ENCODE data around the gene TDRD10. TPM values are rescaled to one million over a fixed set of nuclear protein-coding genes. Genes with fewer than 3 reads are reported as not detected.
A peak's percentile ranks its signal among the peaks of the same experiment; 100 is the strongest.

Gene TDRD10
- total RNA-seq, 4 donors from 2014 or later, result 5.6 to 9.9 (median 7.3) TPM

DNA sequence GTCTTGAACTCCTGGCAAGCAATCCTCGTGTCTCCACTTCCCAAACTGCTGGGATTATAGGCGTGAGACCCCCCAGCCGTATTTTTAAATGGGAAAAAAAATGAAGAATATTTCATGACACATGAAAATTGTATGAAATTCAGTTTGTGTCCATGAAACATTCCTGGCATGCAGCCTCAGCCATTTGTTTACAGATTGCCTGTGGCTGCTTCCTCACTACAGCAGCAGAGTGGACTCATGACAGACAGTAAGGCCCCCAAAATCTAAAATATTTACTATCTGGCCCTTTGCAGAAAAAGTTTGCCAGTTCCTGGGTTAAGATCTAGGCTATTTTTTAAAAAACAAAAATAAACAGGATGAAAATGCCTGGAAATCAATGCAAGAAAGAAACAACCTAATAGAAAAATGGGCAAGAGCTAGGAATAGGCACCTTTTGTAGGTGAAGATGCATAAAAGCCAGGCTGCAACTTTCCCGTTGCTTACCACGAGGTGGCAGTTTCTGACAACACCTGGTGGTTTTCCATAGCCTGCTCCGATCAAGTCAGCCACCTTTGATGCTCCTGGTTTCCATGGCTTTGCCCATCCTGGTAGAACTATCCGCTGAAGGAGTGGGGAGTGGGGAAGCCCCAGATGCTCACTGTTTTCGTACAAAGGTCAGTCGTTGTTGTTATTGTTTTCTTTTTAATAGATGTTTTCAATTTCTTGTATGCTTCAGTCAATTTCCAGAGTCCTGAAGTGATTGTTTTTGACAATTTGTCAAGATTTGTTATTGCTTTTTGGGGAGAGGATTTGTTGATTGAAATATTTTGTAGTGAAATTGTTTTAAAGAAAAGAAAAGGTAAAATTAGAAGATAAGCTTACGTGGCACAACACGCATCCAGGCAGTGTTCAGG is 32.2 kb downstream of the TDRD10 start:
- DNase-seq, result peak; percentile 29 to 45
- Histone ChIP-seq H3K27ac (no peak overlapping the region), H3K36me3 (no peaks in the 10 kb centered on the region), H3K27me3 (no peaks in the 10 kb centered on the region), H3K9me3 (no peaks in the 10 kb centered on the region), H3K4me3 (replicated peaks in 1 of 3) (no peak overlapping the region), H3K4me1 (no peaks in the 10 kb centered on the region)
- TF ChIP-seq, protein P1, sequence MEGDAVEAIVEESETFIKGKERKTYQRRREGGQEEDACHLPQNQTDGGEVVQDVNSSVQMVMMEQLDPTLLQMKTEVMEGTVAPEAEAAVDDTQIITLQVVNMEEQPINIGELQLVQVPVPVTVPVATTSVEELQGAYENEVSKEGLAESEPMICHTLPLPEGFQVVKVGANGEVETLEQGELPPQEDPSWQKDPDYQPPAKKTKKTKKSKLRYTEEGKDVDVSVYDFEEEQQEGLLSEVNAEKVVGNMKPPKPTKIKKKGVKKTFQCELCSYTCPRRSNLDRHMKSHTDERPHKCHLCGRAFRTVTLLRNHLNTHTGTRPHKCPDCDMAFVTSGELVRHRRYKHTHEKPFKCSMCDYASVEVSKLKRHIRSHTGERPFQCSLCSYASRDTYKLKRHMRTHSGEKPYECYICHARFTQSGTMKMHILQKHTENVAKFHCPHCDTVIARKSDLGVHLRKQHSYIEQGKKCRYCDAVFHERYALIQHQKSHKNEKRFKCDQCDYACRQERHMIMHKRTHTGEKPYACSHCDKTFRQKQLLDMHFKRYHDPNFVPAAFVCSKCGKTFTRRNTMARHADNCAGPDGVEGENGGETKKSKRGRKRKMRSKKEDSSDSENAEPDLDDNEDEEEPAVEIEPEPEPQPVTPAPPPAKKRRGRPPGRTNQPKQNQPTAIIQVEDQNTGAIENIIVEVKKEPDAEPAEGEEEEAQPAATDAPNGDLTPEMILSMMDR (IDR thresholded peaks at IDR 0.05), result peak in 3 of 6 experiments; percentile 32 to 47 (median 42)
- TF ChIP-seq POLR2A (IDR thresholded peaks at IDR 0.05), result no peak
- WGBS, 2 donors, result 66 to 70% methylated on average over 11 of the region's 11 CpGs
- intact Hi-C loops (cut with DNase I), result no loop called here

DNA sequence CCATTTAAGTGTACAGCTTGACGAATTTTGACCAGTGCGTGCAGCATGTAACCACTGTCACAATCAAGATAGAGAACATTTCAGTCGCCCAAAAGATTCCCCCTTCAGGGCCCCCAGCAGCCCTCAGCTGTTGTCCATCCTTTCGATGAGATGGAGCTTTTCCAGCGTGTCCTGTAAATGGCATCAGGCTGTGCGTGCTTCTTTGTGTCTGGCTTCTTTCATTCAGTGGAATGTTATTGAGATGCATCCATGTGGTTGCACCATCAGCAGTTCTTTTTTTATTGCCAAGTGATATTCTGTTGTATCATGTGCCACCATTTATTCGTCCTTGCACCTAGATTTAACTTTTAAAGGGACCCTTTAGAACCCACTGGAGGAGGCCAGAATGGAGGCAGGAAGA is 34.6 kb downstream of the TDRD10 start:
- Histone ChIP-seq H3K27me3 (no peaks in the 10 kb centered on the region), H3K4me3 (replicated peaks in 1 of 3) (no peak overlapping the region), H3K9me3 (no peaks in the 10 kb centered on the region), H3K36me3 (no peaks in the 10 kb centered on the region), H3K4me1 (no peaks in the 10 kb centered on the region), H3K27ac (no peak overlapping the region)
- no peak for TF ChIP-seq POLR2A (IDR thresholded peaks at IDR 0.05)
- TF ChIP-seq, protein P1 (IDR thresholded peaks at IDR 0.05), result no peak
- DNase-seq, result no peak
- 90 to 93% methylated on average over 7 of the region's 7 CpGs for WGBS, 2 donors
- intact Hi-C loops (cut with DNase I), result no loop called here

DNA sequence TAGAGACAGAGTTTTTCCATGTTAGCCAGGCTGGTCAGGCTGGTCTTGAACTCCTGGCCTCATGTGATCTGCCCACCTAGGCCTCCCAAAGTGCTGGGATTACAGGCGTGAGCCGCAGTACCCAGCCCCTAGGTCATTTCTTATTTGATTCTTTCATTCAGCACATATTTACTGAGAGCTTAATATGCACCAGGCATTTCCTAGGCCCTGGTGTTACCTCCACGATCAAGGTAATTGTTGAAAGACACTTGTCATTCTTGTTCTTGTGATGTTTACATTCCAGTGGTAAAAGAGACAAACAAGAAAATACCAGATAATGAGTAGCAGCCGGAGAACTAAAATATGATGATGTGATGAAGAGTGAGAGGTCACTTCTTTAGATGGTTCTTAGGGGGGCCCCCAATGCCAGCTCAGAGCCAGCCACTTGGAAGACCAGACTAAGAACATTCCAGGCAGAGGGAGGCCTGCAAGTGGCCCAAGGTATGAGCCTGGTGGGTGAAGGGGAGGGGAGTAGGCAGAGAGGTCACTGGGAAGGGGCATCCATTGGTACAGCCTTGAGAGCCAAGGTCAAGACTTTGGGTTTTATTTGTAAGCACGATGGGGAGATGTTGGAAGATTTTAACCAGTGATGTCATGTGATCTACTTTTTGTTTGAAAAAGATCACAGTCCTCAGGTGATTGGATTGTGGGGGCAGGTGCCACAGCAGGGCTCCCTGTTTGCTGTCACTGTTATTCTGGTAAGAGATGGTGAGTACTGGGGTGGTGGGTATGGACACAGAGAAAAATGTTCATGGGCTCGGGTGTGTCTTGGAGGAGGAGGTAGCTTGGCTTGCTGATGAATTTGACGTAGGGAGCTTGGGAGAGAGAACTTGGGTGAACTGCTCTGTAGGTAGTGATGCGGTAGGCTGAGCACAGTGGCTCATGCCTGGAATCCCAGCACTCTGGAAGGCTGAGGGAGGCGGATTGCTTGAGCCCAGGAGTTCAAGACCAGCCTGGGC is 37.8 kb downstream of the TDRD10 start:
- Histone ChIP-seq H3K27me3 (no peaks in the 10 kb centered on the region), H3K4me3 (replicated peaks in 1 of 3) (no peak overlapping the region), H3K4me1 (no peaks in the 10 kb centered on the region), H3K27ac (no peak overlapping the region), H3K36me3 (no peaks in the 10 kb centered on the region), H3K9me3 (no peaks in the 10 kb centered on the region)
- no peak for DNase-seq
- 86 to 88% methylated on average over 9 of the region's 9 CpGs for WGBS, 2 donors
- TF ChIP-seq, protein P1 (IDR thresholded peaks at IDR 0.05), result no peak
- no peak for TF ChIP-seq POLR2A (IDR thresholded peaks at IDR 0.05)
- intact Hi-C loops (cut with DNase I), result loop anchor here (10.0 kb wide), 1 partner anchor 135 kb away; the partner anchor contains the start of gene IL6R

DNA sequence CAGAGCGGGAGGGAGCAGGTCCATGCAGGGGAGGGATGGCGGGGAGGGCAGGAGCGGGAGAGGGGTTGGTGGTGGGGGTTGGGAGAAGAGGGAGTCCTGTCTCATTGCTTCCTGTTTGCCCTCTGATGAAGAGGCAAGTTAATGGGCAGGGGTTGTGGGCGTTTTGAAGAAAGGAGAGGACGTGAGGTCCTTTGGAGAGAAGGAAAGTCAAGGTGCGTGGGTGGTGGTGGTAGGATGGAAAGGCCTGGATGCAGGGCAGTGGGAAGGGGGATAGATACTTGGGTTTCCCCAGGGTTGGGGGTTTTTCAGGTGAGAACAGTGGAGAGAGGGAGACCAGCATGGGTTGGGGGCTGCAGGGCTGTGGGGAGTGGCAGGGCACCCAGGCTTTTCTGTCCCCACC is 39.2 kb downstream of the TDRD10 start:
- WGBS, 2 donors, result 68 to 81% methylated on average over 6 of the region's 6 CpGs
- Histone ChIP-seq H3K4me1 (no peaks in the 10 kb centered on the region), H3K27ac (no peak overlapping the region), H3K4me3 (replicated peaks in 1 of 3) (no peak overlapping the region), H3K9me3 (no peaks in the 10 kb centered on the region), H3K27me3 (no peaks in the 10 kb centered on the region), H3K36me3 (no peaks in the 10 kb centered on the region)
- intact Hi-C loops (cut with DNase I), result loop anchor here (10.0 kb wide), 1 partner anchor 136 kb away; the partner anchor contains the start of gene IL6R
- no peak for TF ChIP-seq POLR2A (IDR thresholded peaks at IDR 0.05)
- TF ChIP-seq, protein P1 (IDR thresholded peaks at IDR 0.05), result no peak
- no peak for DNase-seq
